Peyer's patch (tissue), 4 donors: ENCODE results near the gene PRKD1.

Source experiments
- CTCF ChIP-seq, 6 experiments: fragments of 450-650 bp in 4 of 6; fragments of 200-600 bp in 2 of 6; sonication (generic) in 1 of 6; IDR thresholded peaks; one replicate each; pipeline ENCODE4 v1.5.1; 2017 to 2019; ENCODE audit warnings: antibody characterized with exemption in 6 of 6, mild to moderate bottlenecking in 3 of 6, moderate library complexity in 1 of 6
- POLR2A ChIP-seq, 2 donors: fragments of 450-650 bp; IDR thresholded peaks; one replicate each; pipeline ENCODE4 v1.5.1; 2017; ENCODE audit warnings: antibody characterized with exemption in 2 of 2, mild to moderate bottlenecking in 2 of 2, moderate library complexity in 2 of 2

DNA sequence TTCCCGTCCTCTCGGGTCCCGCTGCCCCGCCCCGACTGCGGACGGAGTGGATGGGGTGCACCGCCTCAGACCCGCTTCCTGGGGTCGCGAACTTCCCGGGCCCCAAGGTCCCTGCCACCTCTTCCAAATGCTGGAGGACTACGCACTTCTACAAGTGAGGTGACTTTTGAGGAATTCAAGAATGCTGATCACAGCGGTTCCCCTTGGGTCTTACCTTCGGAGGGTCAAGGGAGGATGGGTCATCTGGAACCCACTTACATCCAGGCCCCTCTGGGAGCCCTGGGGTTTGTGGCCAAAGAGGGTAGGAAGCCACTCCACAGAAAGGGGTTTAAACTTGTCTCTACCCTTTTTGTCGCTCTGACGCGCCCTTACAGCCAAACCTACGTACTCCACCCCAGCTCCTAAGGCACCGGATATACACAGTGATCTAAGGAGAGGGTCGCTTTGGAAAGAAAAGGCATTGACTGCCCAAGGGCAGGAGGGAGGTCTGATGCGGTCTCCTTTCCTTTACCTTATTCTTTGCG lies 532 bp upstream of the PRKD1 start:
- TF ChIP-seq CTCF (IDR thresholded peaks at IDR 0.05) (no peak), POLR2A (IDR thresholded peaks at IDR 0.05) (no peak)
